ENCODE results near the gene OR2A5. TPM values are rescaled to one million over a fixed set of nuclear protein-coding genes. Genes with fewer than 3 reads are reported as not detected.

Gene OR2A5
- total RNA-seq, 2 experiments from 2014 or later, result not detected

Other genes starting within 250 kb of the OR2A5 start
- gene TCAF1, start 146.8 kb upstream of the OR2A5 start, total RNA-seq, result 10 to 100 TPM; 17.4 to 17.8 TPM
- not detected for gene OR2F2, start 113.7 kb upstream of the OR2A5 start, total RNA-seq
- gene OR2F1, start 94.1 kb upstream of the OR2A5 start, total RNA-seq, result not detected
- gene OR6B1, start 48.6 kb upstream of the OR2A5 start, total RNA-seq, result not detected
- not detected for gene OR2A25, start 20.9 kb downstream of the OR2A5 start, total RNA-seq
- gene OR2A12, start 37.3 kb downstream of the OR2A5 start, total RNA-seq, result not detected
- gene OR2A2, start 60.6 kb downstream of the OR2A5 start, total RNA-seq, result not detected
- not detected for gene OR2A14, start 74.2 kb downstream of the OR2A5 start, total RNA-seq
- gene CTAGE4, start 134.5 kb downstream of the OR2A5 start, total RNA-seq, result 1 to 10 TPM; 1.2 to 1.8 TPM
- 1 to 10 TPM; 1.7 to 2.6 TPM for gene ARHGEF35, start 146.9 kb downstream of the OR2A5 start, total RNA-seq
- gene OR2A42, start 190.7 kb downstream of the OR2A5 start, total RNA-seq, result not detected
- gene OR2A7, start 215.8 kb downstream of the OR2A5 start, total RNA-seq, result 1 to 10 TPM in 1 of 2 experiments, under 1 TPM in 1; 0.54 to 1.4 TPM
- gene CTAGE8, start 220.3 kb downstream of the OR2A5 start, total RNA-seq, result not detected